Measurements from ENCODE around the gene C6orf15. TPM values are rescaled to one million over a fixed set of nuclear protein-coding genes. Genes with fewer than 3 reads are reported as not detected.

Gene C6orf15
- total and polyA plus RNA-seq, 2 of the 8 experiments (the other 6 are each of a cell fraction or from before 2014, with no cell fraction given): not detected

DNA sequence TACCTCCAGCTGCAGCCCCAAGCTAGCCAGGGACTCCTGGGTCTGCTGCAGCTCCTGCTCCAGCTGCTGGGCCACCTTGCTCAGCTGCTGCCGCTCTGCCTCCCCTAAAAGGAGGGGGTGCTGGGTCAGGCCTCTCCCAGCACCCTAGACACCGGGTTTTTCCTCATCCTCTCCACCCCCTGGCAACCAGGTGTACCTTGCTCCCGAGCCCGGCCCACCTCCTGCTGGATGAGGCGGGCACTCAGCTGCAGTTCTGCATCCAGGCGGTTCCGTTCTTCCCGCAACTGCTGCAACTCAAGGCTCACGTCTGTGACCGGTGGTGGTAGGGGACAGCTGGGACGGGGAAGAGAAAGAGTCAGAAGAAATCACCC, 32.6 kb upstream of the C6orf15 start:
- Histone ChIP-seq H3K23ac (ENCODE audit: insufficient read length) (no peak overlapping the region), H2BK15ac (ENCODE audit: low read length) (no peak overlapping the region), H3K9ac (replicated peaks in 1 of 4; ENCODE audit: extremely low read depth in 1 of 4, low read depth in 3 of 4, low read length in 3 of 4) (no peak overlapping the region), H3K4me2 (ENCODE audit: insufficient read depth in 1 of 2, low read depth in 2 of 2, low read length in 2 of 2) (no peak overlapping the region), H3K23me2 (ENCODE audit: low read depth, low read length) (no peaks in the 10 kb centered on the region; the same call in 1 of the 2 replicates), H2BK5ac (ENCODE audit: low read depth, low read length) (no peak overlapping the region), H3K4me3 (ENCODE audit: extremely low read depth in 1 of 4, insufficient read depth in 2 of 4, low read depth in 3 of 4, low read length in 4 of 4) (no peak overlapping the region), H3K79me1 (ENCODE audit: low read depth, low read length) (no peaks in the 10 kb centered on the region), H2AFZ (ENCODE audit: low read length) (no peak overlapping the region), H3K4ac (replicated peaks; ENCODE audit: insufficient read length, low read depth, low read length) (no peak overlapping the region), H3K56ac (replicated peaks; ENCODE audit: insufficient read length, low read depth, low read length) (no peak overlapping the region), H4K8ac (ENCODE audit: extremely low read depth, insufficient read depth, low read length) (no peak overlapping the region), H3K79me2 (ENCODE audit: control insufficient read depth in 1 of 2, insufficient read depth in 2 of 2, low read length in 2 of 2) (no peaks in the 10 kb centered on the region), H3K27me3 (replicated peaks in 1 of 4; ENCODE audit: control insufficient read depth in 3 of 4, extremely low read depth in 1 of 4, insufficient read depth in 3 of 4, low read length in 3 of 4) (no peaks in the 10 kb centered on the region), H2BK20ac (ENCODE audit: low read length) (no peak overlapping the region), H4K20me1 (replicated peaks in 1 of 2; ENCODE audit: control insufficient read depth in 1 of 2, insufficient read depth in 2 of 2, low read length in 2 of 2) (peaks cover 0 to 3% of the 10 kb centered on the region in 2 experiments), H2AK5ac (ENCODE audit: low read depth, low read length) (no peak overlapping the region), H3K14ac (ENCODE audit: insufficient read length) (no peak overlapping the region), H3K27ac (ENCODE audit: low read depth, low read length) (no peak overlapping the region), H3K18ac (ENCODE audit: extremely low read depth, low read length) (no peak overlapping the region), H2BK120ac (replicated peaks; ENCODE audit: low read depth, low read length) (no peak overlapping the region), H2BK12ac (ENCODE audit: low read depth, low read length) (no peak overlapping the region), H3K36me3 (ENCODE audit: control insufficient read depth in 2 of 4, insufficient read depth in 4 of 4, low read length in 3 of 4) (peaks cover 2 to 35% (median 7%) of the 10 kb centered on the region in 4 experiments; a peak in 7 of 8 replicates), H4K91ac (replicated peaks; ENCODE audit: insufficient read length, low read length) (no peak overlapping the region), H3K4me1 (replicated peaks in 1 of 4; ENCODE audit: control insufficient read depth in 3 of 4, insufficient read depth in 4 of 4, low read length in 3 of 4) (peaks cover 0 to 8% (median 4%) of the 10 kb centered on the region in 4 experiments; a peak in 4 of 7 replicates), H4K5ac (ENCODE audit: insufficient read length, low read depth, low read length) (no peak overlapping the region), H3K9me3 (ENCODE audit: insufficient read depth in 2 of 2, low read depth in 1 of 2, low read length in 1 of 2) (no peaks in the 10 kb centered on the region)
- no peak for TF ChIP-seq SP1 (IDR thresholded peaks at IDR 0.05; ENCODE audit: low read depth, low read length)
- no peak for TF ChIP-seq PHF8 (conservative IDR thresholded peaks at IDR 0.05; ENCODE audit: low read depth, low read length)
- 75% methylated on average over 11 of the region's 11 CpGs; no CpG with 5 or more reads in 1 of the 2 experiments for WGBS, 2 experiments (ENCODE audit: extremely low coverage in 1 of 2, insufficient coverage in 1 of 2, insufficient read length in 1 of 2, insufficient replicate concordance in 2 of 2, low coverage in 1 of 2, low lambda C conversion rate in 2 of 2, missing lambda C conversion rate in 1 of 2)
- FAIRE-seq: no peak
- DNase-seq (ENCODE audit: low read depth in 1 of 2, low spot score in 2 of 2): no peak
- CTCF ChIA-PET (ENCODE audit: partially characterized antibody): interaction anchor here (1.2 to 16.4 kb wide), 7 partner anchors 8 to 53 kb away, joined by 3 to 170 read pairs (median 5); no protein-coding TSS in a partner anchor
- POLR2A ChIA-PET (ENCODE audit: partially characterized antibody): interaction anchor here (0.6 to 68.5 kb wide), 3 partner anchors 3 to 444 kb away, joined by 4 to 2251 read pairs (median 2251); partner anchors contain the start of genes CCHCR1, CDSN, POU5F1 and PSORS1C1

All from H1 (cell line).